Sigmoid colon (tissue), 7 donors: ENCODE measurements around the gene BLM. TPM values are rescaled to one million over a fixed set of nuclear protein-coding genes. Genes with fewer than 3 reads are reported as not detected.

Experiments used
- DNase-seq: peaks from one replicate; pipeline ENCODE4 v3.0.0-alpha.2; 2019
- H3K27ac ChIP-seq, 4 donors: fragments of 200-600 bp; sonication (generic); one replicate each; pipeline ENCODE4 v1.5.1; 2016 to 2019; ENCODE audit warnings: mild to moderate bottlenecking in 1 of 4
- H3K27me3 ChIP-seq, 3 donors: fragments of 200-600 bp; sonication (generic); one replicate each; pipeline ENCODE4 v1.5.1; 2019; ENCODE audit warnings: mild to moderate bottlenecking in 1 of 3
- H3K36me3 ChIP-seq, 4 donors: fragments of 200-600 bp; sonication (generic); one replicate each; pipeline ENCODE4 v1.5.1; 2016 to 2019
- H3K4me1 ChIP-seq, 4 donors: fragments of 200-600 bp; sonication (generic); one replicate each; pipeline ENCODE4 v1.5.1; 2017 to 2019
- H3K4me3 ChIP-seq, 4 donors: fragments of 200-600 bp; sonication (generic); one replicate each; pipeline ENCODE4 v1.5.1; 2017 to 2019; ENCODE audit warnings: mild to moderate bottlenecking in 2 of 4, moderate library complexity in 1 of 4
- H3K9me3 ChIP-seq, 4 donors: fragments of 200-600 bp in 3 of 4; sonication (generic) in 3 of 4; one replicate each; pipeline versions ENCODE4 v1.5.1 to v1.6.1; 2013 to 2019
- EP300 ChIP-seq, 4 donors: sonication (generic); formaldehyde crosslinking; IDR thresholded peaks; one replicate each; pipeline ENCODE4 v1.6.1; 2017; ENCODE audit warnings: antibody characterized with exemption in 4 of 4
- POLR2A ChIP-seq, 2 donors: fragments of 450-650 bp; IDR thresholded peaks; one replicate each; pipeline ENCODE4 v1.6.1; 2016; ENCODE audit warnings: antibody characterized with exemption in 2 of 2, mild to moderate bottlenecking in 2 of 2, moderate library complexity in 2 of 2
- POLR2AphosphoS5 ChIP-seq, 4 donors: sonication (generic); formaldehyde crosslinking; IDR thresholded peaks; one replicate each; pipeline ENCODE4 v1.6.1; 2017; ENCODE audit warnings: antibody characterized with exemption in 4 of 4
- WGBS, 2 donors: extraction: QIAGEN DNeasy Blood & Tissue Kit; methylation state at CpG; one replicate each; pipeline ENCODE4 v1.1.7; 2013; 5-methylcytosine and 5-hydroxymethylcytosine counted together
- intact Hi-C: fragments of 100-400 bp; cut with DNase I; formaldehyde crosslinking; loops from one replicate; pipeline ENCODE4 v1.15.1; 2023
- polyA plus RNA-seq, 3 donors: library from polyadenylated mRNA; stranded (reverse); fragments of 200-250 nt; gene quantifications; one replicate each; pipeline ENCODE4 v1.2.3, GENCODE V29; 2013
- total RNA-seq, 4 donors: library from RNA; depleted of rRNA; stranded (reverse); fragments of >200 nt; gene quantifications; one replicate each; pipeline ENCODE4 v1.1.0, GENCODE V29; 2016
- TF ChIP-seq, protein P1 (sequence below), 4 experiments: fragments of 450-650 bp in 3 of 4; fragments of 200-600 bp in 1 of 4; IDR thresholded peaks; one replicate each; pipeline ENCODE4 v1.5.1; 2016 to 2019; ENCODE audit warnings: antibody characterized with exemption in 4 of 4, mild to moderate bottlenecking in 3 of 4, moderate library complexity in 2 of 4
- donor health status: healthy with polysubstance abuse.
- donor health status: Bipolar disorder and iron deficiency.
- donor health status: healthy.

Gene BLM
- total and polyA plus RNA-seq, 7 donors, result 0.54 to 6.2 (median 0.85) TPM; not detected in 1

DNA sequence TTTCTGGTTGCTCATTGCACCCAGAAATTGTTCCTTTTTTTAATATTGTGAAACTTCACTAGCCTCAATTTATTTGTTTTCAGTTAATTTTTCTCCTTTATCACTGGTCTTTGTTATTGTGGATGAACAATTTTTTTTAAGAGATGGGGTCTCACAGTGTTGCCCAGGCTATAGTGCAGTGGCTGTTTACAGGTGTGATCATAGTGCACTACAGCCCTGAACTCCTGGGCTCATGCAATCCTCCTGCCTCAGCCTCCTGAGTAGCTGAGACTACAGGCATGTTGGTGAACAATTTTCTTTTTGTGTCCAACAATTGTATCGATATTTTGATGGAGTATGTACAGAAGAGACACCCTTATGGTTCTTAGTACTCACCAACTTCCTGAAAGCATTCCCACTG lies 26.3 kb downstream of the BLM start:
- no peaks in the 10 kb centered on the region for H3K27me3 ChIP-seq
- 95 to 96% methylated on average over 1 of the region's 1 CpG for WGBS, 2 donors
- no peak overlapping the region for H3K4me3 ChIP-seq
- H3K36me3 ChIP-seq, result no peaks in the 10 kb centered on the region
- TF ChIP-seq POLR2AphosphoS5 (IDR thresholded peaks at IDR 0.05) (no peak), POLR2A (IDR thresholded peaks at IDR 0.05) (no peak), EP300 (IDR thresholded peaks at IDR 0.05) (no peak)
- TF ChIP-seq, protein P1, sequence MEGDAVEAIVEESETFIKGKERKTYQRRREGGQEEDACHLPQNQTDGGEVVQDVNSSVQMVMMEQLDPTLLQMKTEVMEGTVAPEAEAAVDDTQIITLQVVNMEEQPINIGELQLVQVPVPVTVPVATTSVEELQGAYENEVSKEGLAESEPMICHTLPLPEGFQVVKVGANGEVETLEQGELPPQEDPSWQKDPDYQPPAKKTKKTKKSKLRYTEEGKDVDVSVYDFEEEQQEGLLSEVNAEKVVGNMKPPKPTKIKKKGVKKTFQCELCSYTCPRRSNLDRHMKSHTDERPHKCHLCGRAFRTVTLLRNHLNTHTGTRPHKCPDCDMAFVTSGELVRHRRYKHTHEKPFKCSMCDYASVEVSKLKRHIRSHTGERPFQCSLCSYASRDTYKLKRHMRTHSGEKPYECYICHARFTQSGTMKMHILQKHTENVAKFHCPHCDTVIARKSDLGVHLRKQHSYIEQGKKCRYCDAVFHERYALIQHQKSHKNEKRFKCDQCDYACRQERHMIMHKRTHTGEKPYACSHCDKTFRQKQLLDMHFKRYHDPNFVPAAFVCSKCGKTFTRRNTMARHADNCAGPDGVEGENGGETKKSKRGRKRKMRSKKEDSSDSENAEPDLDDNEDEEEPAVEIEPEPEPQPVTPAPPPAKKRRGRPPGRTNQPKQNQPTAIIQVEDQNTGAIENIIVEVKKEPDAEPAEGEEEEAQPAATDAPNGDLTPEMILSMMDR (IDR thresholded peaks at IDR 0.05), result no peak
- intact Hi-C loops, result no loop called here
- no peaks in the 10 kb centered on the region for H3K4me1 ChIP-seq
- no peak for DNase-seq
- H3K27ac ChIP-seq, result no peak overlapping the region
- no peaks in the 10 kb centered on the region for H3K9me3 ChIP-seq

DNA sequence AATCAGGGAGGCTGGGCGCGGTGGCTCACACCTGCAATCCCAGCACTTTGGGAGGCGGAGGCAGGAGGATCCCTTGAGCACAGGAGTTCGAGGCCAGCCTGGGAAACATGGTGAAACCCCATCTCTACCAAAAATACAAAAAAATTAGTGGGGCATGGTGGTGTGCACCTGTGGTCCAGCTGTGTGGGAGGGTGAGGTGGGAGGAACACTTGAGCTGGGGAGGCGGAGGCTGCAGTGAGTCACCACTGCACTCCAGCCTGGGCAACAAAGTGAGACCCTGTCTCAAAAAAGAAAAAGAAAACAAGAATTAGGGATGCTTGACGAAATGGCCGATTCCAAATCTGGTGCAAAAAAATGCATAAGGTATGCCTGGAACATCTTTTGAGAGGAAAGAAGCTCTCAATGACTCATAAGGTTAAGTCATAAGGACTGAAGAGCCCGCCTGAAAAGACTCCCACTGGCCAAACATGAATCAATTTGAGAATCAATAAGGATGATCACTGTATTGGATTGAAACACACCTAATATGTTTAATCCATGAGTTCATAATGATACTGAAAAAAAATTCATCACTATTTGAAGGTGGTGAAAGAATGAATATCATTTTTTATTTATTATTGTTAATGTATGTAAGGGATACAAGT lies 27.7 kb downstream of the BLM start:
- no peak for DNase-seq
- intact Hi-C loops, result no loop called here
- 96 to 97% methylated on average over 8 of the region's 8 CpGs for WGBS, 2 donors
- TF ChIP-seq POLR2AphosphoS5 (IDR thresholded peaks at IDR 0.05) (no peak), EP300 (IDR thresholded peaks at IDR 0.05) (no peak), POLR2A (IDR thresholded peaks at IDR 0.05) (no peak)
- TF ChIP-seq, protein P1 (IDR thresholded peaks at IDR 0.05), result no peak
- no peaks in the 10 kb centered on the region for H3K9me3 ChIP-seq
- no peak overlapping the region for H3K27ac ChIP-seq
- H3K36me3 ChIP-seq, result no peaks in the 10 kb centered on the region
- no peaks in the 10 kb centered on the region for H3K4me1 ChIP-seq
- no peaks in the 10 kb centered on the region for H3K27me3 ChIP-seq
- no peak overlapping the region for H3K4me3 ChIP-seq

DNA sequence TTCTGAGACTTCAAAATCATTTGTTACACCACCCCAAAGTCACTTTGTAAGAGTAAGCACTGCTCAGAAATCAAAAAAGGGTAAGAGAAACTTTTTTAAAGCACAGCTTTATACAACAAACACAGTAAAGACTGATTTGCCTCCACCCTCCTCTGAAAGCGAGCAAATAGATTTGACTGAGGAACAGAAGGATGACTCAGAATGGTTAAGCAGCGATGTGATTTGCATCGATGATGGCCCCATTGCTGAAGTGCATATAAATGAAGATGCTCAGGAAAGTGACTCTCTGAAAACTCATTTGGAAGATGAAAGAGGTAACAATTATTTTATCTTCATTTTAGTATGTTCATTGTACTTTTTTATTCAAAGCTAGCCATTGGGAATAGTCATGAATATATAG lies 32.6 kb downstream of the BLM start:
- Histone ChIP-seq H3K9me3 (no peaks in the 10 kb centered on the region), H3K27me3 (no peaks in the 10 kb centered on the region), H3K27ac (no peak overlapping the region), H3K36me3 (no peaks in the 10 kb centered on the region), H3K4me1 (no peaks in the 10 kb centered on the region), H3K4me3 (no peak overlapping the region)
- WGBS, 2 donors, result 82 to 87% methylated on average over 3 of the region's 3 CpGs
- DNase-seq, result no peak
- intact Hi-C loops, result no loop called here
- TF ChIP-seq, protein P1 (IDR thresholded peaks at IDR 0.05), result no peak
- TF ChIP-seq POLR2AphosphoS5 (IDR thresholded peaks at IDR 0.05), result no peak
- TF ChIP-seq POLR2A (IDR thresholded peaks at IDR 0.05), result no peak
- no peak for TF ChIP-seq EP300 (IDR thresholded peaks at IDR 0.05)

DNA sequence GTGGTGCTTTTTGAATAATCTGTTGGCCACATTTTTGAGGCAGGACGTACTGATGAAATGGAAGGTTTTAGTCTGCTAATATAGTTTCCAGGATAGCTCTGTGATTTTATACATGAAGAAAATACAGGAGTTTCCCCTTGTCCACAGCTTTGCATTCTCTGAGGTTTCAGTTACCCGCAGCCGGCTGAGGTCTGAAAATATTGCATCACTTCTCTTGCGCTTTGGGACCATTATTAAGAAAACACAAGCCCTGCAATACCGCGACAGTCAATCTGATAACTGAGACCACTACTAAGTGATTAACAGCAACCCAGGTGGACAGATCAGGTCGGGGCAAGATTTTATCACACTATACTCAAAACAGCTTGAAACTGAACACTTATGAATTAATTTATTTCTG lies 33.0 kb downstream of the BLM start:
- no peak overlapping the region for H3K4me3 ChIP-seq
- no peaks in the 10 kb centered on the region for H3K36me3 ChIP-seq
- intact Hi-C loops, result no loop called here
- no peaks in the 10 kb centered on the region for H3K4me1 ChIP-seq
- TF ChIP-seq EP300 (IDR thresholded peaks at IDR 0.05) (no peak), POLR2A (IDR thresholded peaks at IDR 0.05) (no peak), POLR2AphosphoS5 (IDR thresholded peaks at IDR 0.05) (no peak)
- TF ChIP-seq, protein P1 (IDR thresholded peaks at IDR 0.05), result no peak
- WGBS, 2 donors, result 84 to 85% methylated on average over 7 of the region's 7 CpGs
- no peaks in the 10 kb centered on the region for H3K27me3 ChIP-seq
- no peak overlapping the region for H3K27ac ChIP-seq
- DNase-seq, result no peak
- no peaks in the 10 kb centered on the region for H3K9me3 ChIP-seq

DNA sequence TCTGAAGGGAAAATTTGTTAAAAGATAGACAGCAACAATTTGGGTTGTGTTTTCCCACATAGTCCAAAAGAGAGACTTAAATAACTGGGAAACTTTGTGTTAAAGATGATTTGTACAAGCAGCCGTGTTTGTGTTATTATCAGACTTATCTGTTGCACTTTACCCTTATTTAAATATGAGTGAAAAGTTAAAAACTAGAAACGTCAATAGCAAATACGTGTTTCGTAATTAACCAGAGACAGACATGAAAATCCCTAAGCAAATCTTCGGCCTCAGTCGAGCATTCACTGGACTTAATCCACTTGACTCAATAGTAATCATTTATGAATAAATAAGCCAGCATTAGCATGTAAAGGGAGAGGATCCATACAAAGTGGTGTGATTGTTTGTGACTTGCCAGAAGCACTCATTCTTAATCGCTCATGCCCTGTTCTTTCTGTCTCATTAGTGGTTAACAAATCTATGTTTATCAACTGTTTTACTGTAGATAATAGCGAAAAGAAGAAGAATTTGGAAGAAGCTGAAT lies 34.2 kb downstream of the BLM start:
- no peaks in the 10 kb centered on the region for H3K27me3 ChIP-seq
- H3K4me3 ChIP-seq, result no peak overlapping the region
- H3K9me3 ChIP-seq, result no peaks in the 10 kb centered on the region
- intact Hi-C loops, result no loop called here
- DNase-seq, result no peak
- H3K4me1 ChIP-seq, result no peaks in the 10 kb centered on the region
- no peak overlapping the region for H3K27ac ChIP-seq
- WGBS, 2 donors, result 91 to 94% methylated on average over 8 of the region's 8 CpGs
- TF ChIP-seq POLR2AphosphoS5 (IDR thresholded peaks at IDR 0.05) (no peak), EP300 (IDR thresholded peaks at IDR 0.05) (no peak), POLR2A (IDR thresholded peaks at IDR 0.05) (no peak)
- TF ChIP-seq, protein P1 (IDR thresholded peaks at IDR 0.05), result no peak
- H3K36me3 ChIP-seq, result no peaks in the 10 kb centered on the region
